Neural crest cell (in vitro differentiated cells): ENCODE results near the gene MET. TPM values are rescaled to one million over a fixed set of nuclear protein-coding genes. Genes with fewer than 3 reads are reported as not detected.
"Not testable (repeated sequence)": the region's sequence is repeated elsewhere in the genome, so short reads cannot be mapped to it uniquely, and the experiment has no call there.

Experiments used
- DNase-seq: peaks from one replicate; pipeline ENCODE4 v3.0.0; 2021; ENCODE audit warnings: low read depth, mixed read lengths, low spot score
- H3K27ac Mint-ChIP-seq: one replicate; pipeline ENCODE4 v1.8.0; 2021; ENCODE audit warnings: mild to moderate bottlenecking, mixed read lengths; ENCODE audit not compliant: unreplicated experiment
- H3K27me3 Mint-ChIP-seq: 2 replicates; pipeline ENCODE4 v1.8.0; 2021; ENCODE audit warnings: low read depth, mild to moderate bottlenecking, mixed read lengths
- H3K36me3 Mint-ChIP-seq: 2 replicates; pipeline ENCODE4 v1.8.0; 2021; ENCODE audit warnings: low read depth, mild to moderate bottlenecking, mixed read lengths
- H3K4me1 Mint-ChIP-seq: 2 replicates; pipeline ENCODE4 v1.8.0; 2021; ENCODE audit warnings: mixed read lengths
- H3K4me3 Mint-ChIP-seq: one replicate; pipeline ENCODE4 v1.8.0; 2021; ENCODE audit warnings: mild to moderate bottlenecking, mixed read lengths
- H3K9me3 Mint-ChIP-seq: 2 replicates; pipeline ENCODE4 v1.8.0; 2021; ENCODE audit warnings: mixed read lengths
- CTCF ChIP-seq: fragments of 200-600 bp; sonication (generic); conservative IDR thresholded peaks from 2 replicates; pipeline ENCODE4 v1.5.0; 2021; ENCODE audit warnings: antibody characterized with exemption, mild to moderate bottlenecking
- total RNA-seq: library from RNA; stranded (reverse); gene quantifications from 2 replicates; pipeline ENCODE4 v1.2.1, GENCODE V29; 2021

MET gene
- total RNA-seq, 1 donor from 2014 or later, result 4.0 TPM

GRCh38 chr7:116631676-116632075, 40.3 kb upstream of the MET start:
- no peak for DNase-seq
- no peaks in the 10 kb centered on the region for H3K36me3 Mint-ChIP-seq
- peaks cover 5% of the 10 kb centered on the region for H3K4me1 Mint-ChIP-seq
- TF ChIP-seq CTCF, result no peak
- H3K9me3 Mint-ChIP-seq, result no peaks in the 10 kb centered on the region
- H3K4me3 Mint-ChIP-seq, result no peak overlapping the region
- H3K27ac Mint-ChIP-seq, result no peak overlapping the region
- H3K27me3 Mint-ChIP-seq, result no peaks in the 10 kb centered on the region

- TF ChIP-seq CTCF, result no peak
- no peak for DNase-seq
- no peaks in the 10 kb centered on the region for H3K27me3 Mint-ChIP-seq
- H3K4me3 Mint-ChIP-seq, result no peak overlapping the region
- H3K36me3 Mint-ChIP-seq, result no peaks in the 10 kb centered on the region
- peaks cover 5% of the 10 kb centered on the region for H3K4me1 Mint-ChIP-seq
- no peaks in the 10 kb centered on the region for H3K9me3 Mint-ChIP-seq
- H3K27ac Mint-ChIP-seq, result no peak overlapping the region
Observed at GRCh38 chr7:116632384-116632783, 39.6 kb upstream of the MET start.

GRCh38 chr7:116633131-116633988, 38.6 kb upstream of the MET start:
- DNase-seq, result no peak
- TF ChIP-seq CTCF, result no peak
- Mint-ChIP-seq H3K9me3 (no peaks in the 10 kb centered on the region), H3K4me1 (peaks cover 5% of the 10 kb centered on the region), H3K4me3 (no peak overlapping the region), H3K27ac (no peak overlapping the region), H3K27me3 (no peaks in the 10 kb centered on the region), H3K36me3 (no peaks in the 10 kb centered on the region)

GRCh38 chr7:116636997-116637396, 35.0 kb upstream of the MET start:
- no peak overlapping the region for H3K4me3 Mint-ChIP-seq

GRCh38 chr7:116638592-116638991, 33.4 kb upstream of the MET start:
- H3K27me3 Mint-ChIP-seq, H3K36me3 Mint-ChIP-seq, H3K27ac Mint-ChIP-seq, H3K9me3 Mint-ChIP-seq, H3K4me3 Mint-ChIP-seq, H3K4me1 Mint-ChIP-seq, DNase-seq: not testable (repeated sequence)

More at GRCh38 chr7:116636997-116637396, 35.0 kb upstream of the MET start:
- no peak for TF ChIP-seq CTCF
- no peaks in the 10 kb centered on the region for H3K36me3 Mint-ChIP-seq
- DNase-seq, result no peak
- H3K27ac Mint-ChIP-seq, result no peak overlapping the region
- peaks cover 4% of the 10 kb centered on the region for H3K9me3 Mint-ChIP-seq
- H3K4me1 Mint-ChIP-seq, result no peaks in the 10 kb centered on the region
- no peaks in the 10 kb centered on the region for H3K27me3 Mint-ChIP-seq

GRCh38 chr7:116641551-116642153, 30.3 kb upstream of the MET start:
- Mint-ChIP-seq H3K4me1 (no peaks in the 10 kb centered on the region), H3K9me3 (peaks cover 4% of the 10 kb centered on the region), H3K36me3 (no peaks in the 10 kb centered on the region), H3K4me3 (no peak overlapping the region), H3K27me3 (no peaks in the 10 kb centered on the region), H3K27ac (no peak overlapping the region)
- no peak for DNase-seq
- no peak for TF ChIP-seq CTCF

GRCh38 chr7:116643148-116643547, 28.8 kb upstream of the MET start:
- H3K36me3 Mint-ChIP-seq, H3K4me1 Mint-ChIP-seq, H3K4me3 Mint-ChIP-seq, H3K27ac Mint-ChIP-seq, H3K27me3 Mint-ChIP-seq, DNase-seq, H3K9me3 Mint-ChIP-seq: not testable (repeated sequence)
